ENCODE results near the gene ETV4.

ETV4 gene

DNA sequence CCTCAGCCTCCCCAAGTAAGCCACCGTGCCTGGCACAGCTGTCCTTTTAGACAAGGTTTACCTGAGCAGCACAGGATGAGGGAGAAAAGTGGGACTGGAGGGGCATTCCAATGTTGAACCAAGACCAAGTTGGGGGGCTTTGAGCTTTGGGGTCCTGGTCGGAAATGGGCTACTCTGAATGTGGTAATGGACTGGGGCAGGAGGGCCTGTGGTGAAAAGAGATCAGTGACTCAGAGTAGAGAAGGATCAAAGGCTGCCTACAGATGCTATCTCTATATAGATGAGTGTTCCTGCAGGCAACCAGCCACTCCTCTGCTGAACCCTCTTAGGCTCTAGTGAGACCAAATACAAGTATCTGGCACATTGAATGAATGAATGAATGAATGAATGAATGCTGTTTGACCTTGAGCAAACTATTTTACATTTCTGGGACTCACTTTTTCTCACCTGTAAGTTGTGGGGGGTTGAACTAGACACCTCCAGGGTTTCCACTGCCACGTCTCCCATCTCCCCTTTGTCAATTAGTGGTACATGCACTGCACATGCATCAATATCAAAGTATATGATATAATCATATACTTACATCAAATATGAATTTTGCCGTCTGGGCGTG lies 26.3 kb upstream of the ETV4 start:
- no peak for DNase-seq

GRCh38 chr17:43570518-43570928 lies 24.4 kb upstream of the ETV4 start:
- no peak for DNase-seq

DNA sequence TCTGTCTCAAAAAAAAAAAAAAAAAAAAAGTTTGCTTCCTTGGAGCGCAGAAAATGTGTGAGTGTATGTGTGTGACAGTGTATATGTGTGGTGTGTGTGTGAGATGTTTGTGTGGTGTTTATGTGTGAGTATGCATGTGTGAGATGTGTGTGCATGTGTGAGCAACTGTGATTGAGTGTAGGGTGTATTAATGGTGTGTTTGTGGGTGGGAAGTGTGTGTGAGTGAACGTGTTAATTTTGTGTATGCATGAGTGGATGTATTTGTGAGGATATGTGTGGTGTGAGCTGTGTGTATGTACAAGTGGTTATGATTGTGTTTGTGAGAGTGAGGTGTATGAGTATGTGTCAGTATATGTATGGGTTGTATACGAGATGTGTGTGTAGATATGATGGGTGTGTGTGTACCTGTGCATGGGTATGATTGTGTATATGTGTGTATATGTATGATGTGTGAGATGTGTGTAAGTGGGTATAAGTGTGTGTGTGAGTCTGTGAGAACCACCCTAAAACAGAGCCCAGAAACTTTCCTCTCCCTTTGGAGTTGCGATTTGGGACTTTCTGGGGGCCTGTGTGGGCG lies 22.5 kb upstream of the ETV4 start:
- no peak for DNase-seq

- no peak for DNase-seq
These were observed 17.8 kb upstream of the ETV4 start for GRCh38 chr17:43563600-43564594.

DNA sequence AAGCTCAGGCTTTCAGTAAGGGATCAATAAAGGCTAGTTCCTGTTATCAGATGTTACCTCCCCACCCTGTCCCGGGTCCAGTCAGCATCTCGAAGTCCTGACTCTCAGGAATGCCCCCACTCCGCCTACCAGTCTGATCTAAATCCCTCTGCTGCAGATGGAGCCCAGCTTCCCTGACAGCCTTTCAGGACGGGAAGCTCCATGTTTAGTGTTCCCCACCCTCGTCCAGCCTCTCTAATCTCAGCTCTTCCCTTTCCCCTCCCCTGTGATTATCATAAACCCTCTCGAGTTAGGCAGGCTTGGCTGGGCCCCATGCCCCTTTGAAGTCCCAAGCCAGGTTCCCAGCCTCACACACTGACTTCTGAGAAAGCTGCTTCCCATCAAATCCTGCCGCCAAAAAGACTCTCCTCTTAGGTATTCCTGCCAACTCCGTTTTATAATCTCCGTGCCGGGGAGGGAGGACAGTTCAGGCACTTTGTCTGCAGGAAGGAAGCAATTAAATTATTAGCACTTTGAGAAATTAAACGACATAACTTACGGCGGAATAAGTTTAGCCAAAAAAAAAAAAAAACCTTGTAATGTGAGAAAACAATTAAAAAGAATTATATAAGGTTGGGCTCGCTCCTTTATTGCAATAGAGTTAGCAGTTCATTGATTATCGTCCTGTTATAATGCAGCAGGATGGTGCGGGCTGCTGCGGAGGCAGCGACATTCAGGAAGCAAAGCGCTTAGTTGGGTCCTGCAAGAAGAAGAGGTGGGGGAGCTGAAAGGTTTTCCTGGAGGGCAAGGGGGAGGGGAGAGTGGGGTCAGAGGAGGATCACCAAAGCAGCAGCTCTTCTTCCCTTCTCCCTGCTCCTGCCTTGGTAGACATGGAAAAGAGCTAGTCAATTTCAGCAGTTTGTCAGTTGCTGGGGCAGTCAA lies 16.8 kb upstream of the ETV4 start:
- DNase-seq = no peak

DNA sequence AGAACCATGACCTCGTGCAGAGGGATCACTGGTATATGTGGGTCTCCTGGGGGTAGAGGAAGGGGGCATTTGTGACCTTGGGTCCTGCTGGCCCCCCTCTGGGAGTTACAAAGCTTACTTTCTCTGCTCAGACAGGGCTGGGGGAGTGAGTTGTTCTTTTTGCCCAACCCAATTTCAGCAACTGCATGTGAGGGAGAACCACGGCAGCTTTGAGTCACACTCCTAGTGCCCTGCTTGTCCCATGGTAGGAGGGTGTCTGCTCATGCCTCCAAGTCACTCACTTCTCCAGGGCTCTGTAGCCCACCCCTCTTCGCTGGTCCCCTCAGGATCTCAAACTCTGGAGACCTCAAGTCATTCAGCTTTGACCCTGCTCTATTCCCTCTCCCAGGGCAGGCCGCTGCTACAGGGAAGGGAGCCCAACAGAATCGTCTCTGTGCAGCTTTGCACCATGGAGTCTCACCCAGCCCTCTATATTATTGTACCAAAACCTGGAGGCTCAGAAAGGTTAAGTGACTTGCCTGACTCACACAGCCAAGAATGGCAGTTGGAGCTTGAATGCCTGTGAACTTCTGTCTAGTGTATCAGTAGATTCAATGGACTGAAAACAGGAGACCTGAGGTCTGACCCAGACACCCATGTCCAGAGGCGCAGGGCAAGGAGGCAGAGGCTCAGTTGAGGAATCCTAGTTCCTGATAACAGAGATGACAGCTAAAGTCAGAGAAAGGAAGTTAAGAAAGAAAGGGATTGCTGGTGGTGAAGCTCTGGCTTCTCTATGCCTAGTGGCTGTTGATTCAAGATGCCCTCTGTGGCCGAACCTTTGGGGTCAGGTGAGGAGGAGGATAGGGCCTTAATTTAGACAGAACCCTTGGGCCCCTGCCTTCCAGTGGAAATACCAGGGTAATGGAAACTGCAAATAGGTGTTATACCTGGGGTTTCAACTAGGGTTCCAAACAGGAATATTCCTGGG lies 14.6 kb upstream of the ETV4 start:
- peak in 2 of 4 experiments; percentile 18 to 31 for DNase-seq

DNA sequence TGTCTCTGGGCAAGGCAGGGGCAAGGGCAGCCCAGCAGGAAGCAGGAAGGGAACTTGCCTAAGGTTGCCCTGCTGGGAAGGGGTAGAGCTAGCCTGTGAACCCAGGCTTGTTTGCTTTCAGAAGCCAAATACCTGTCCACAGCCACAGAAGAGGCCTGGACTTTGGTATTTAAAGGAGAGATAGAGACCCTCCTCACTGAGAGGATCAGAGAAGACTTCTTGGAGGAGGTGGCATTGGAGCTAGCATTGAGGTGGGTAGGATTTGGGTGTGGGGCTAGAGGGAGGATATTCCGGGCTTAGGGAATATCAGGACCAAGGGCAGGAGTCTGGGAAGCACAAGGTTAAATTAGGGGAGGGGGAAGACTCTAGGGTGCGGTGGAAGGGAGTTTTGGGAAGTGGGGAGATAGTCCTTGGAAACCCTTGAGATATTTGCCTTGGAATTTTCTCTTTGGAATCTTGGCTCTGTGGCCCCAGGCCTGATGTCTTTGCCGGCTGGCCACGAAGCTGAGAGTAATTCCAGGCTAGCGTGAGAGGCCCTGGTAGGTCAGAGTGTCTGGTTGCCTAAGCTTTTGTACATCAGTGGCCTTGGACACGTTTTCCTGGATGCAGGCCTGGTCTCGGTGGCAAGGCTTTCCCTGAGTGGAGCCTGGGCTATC lies 13.1 kb upstream of the ETV4 start:
- no peak for DNase-seq

DNA sequence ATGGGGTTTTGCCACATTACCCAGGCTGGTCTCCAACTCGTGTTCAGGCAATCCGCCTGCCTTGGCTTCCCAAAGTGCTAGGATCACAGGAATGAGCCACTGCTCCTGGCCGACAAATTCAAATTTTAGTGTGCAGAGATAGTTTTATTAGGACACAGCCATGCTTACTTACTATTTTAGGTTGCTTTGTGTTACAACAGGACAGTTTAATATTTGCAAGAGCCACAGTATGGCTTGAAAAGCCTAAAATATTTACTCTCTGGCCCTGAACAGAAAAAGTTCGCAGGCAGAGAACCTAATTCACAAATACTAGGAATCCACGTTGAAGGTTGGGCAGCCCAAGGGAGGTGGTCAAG lies 12.6 kb upstream of the ETV4 start:
- no peak for DNase-seq

DNA sequence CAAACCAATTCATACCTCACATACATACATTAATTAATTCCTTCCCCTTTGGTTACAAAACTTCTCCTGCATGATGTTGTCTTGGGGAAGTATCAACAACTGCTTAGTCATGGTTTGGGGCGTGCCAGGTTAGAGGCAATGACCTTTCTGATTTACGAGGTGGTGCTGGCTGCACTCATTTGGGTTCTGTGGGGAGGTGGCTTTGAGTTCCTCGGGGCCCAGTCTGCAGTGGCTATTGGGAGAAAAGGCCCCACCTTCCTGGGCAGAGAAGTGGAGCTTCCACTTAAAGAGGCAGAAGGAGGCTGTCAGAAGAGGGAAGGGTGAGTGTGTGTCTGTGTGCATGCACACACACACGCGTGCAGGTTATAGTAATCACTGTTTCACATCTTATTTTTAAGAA lies 10.2 kb upstream of the ETV4 start:
- DNase-seq = peak; percentile 81 to 91 (median 82)

DNA sequence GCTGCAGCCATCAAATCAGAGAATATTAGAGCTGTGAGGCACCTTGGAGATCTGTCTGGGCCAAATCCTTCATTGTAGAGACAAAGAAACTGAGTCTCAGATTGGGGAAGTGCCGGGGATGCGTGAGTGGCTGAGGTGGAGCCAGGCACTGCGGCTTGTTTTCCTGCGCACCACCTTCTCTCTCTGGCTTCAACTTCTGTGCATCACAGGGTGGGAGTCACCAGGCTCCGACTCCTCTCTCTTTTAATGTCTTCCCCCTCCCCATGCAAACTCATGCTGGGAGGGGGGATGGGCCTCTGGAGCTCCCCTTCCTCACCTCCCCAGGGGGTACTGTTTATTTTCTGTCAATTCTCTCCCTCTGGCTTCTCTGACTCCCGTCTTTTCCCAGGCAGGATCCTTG lies 8.7 kb upstream of the ETV4 start:
- DNase-seq = peak in 1 of 4 experiments; percentile 21

GRCh38 chr17:43553573-43553972 lies 7.4 kb upstream of the ETV4 start:
- no peak for DNase-seq

- DNase-seq = no peak
These were observed 6.2 kb upstream of the ETV4 start for GRCh38 chr17:43552229-43552837.

DNA sequence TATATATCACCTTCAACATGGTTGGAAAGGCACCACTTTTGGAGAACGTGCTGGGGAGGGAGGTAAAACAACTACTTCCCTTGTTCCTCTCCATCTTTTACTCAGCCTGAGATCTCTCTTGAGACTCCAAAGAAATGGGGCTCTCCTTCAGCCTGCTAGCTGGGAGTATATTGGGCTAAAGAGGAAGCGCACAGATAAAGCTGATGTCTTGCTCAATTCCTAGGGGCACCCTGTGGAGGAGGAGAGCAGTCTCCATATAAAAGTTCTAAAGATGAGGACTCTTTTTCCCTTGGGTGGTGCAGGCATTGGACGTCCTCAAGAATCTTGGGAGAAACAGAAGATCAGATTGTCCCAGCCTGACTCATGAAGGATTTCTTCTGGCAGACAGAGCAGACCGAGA lies 4.6 kb upstream of the ETV4 start:
- DNase-seq = peak in 3 of 4 experiments; percentile 33 to 55 (median 42)

- DNase-seq = no peak
These were observed 3.4 kb upstream of the ETV4 start for GRCh38 chr17:43549496-43549895.

DNA sequence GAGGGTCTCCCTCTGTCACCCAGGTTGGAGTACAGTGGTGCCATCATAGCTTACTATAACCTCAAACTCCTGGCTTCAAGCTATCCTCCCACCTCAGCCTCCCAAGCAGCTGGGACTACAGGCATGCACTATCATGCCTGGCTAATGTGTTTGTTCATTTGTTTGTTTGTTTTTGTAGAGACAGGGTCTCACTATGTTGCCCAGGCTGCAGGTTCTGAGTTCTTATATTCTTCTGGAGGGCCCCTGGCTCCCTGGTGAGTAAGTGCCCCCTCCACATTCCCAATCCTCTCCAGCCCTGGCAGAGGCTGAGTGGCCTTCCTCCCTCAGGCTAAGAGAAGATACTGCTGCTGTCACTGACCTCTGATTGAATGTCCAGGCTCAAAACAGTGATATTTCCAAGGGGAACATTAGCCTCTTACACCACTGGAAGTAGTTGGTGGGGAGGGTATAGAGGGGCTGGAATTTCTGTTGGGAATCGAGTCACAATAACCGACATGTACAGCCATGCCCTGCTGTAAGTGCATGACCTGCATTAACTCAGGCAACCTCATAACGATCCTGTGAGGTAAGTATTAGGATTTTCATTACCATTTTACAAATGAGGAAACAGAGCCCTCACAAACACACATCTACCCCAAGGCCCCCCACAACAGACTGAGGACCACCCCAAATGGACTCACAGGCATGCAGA lies 2.7 kb upstream of the ETV4 start:
- DNase-seq = no peak

DNA sequence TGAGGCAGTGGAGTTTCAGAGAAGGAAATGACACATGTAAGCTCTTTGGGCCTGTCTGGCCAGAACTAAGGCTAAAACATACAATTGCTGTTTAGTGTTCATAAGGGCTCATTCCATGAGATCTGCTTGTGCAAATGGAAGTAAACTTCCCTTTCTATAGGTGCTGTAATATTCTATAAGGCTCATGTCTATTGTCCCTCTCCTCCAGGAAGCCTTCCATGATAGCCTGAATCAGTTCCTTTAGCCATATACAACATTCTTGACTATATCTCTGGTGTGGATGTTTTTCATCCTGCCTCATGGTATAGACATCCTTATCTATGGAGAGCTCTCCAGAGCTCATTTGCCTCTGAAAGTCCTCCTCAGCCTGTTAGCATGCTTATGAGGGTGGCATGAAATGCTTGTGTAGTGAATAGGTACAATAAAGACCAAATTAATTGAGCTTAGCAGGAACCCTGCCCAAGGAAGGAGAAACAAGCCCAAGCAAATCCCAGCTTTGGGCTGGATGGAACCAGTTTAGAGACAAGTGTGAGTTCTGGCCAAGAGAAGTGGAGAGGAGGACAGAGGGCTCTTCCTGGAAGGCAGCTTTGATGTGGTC lies 1.6 kb upstream of the ETV4 start:
- no peak for DNase-seq

- DNase-seq = no peak
These were observed 1.0 kb upstream of the ETV4 start for GRCh38 chr17:43547189-43547550.

GRCh38 chr17:43545383-43545632 lies 832 bp downstream of the ETV4 start:
- DNase-seq = no peak

GRCh38 chr17:43543771-43544575 lies 2.2 kb downstream of the ETV4 start:
- DNase-seq = no peak
